ENCODE results near the gene SHLD1. TPM values are rescaled to one million over a fixed set of nuclear protein-coding genes. Genes with fewer than 3 reads are reported as not detected.

The SHLD1 gene
- polyA plus RNA-seq, 1 donor (not counting 4 experiments of a cell fraction or from before 2014, with no cell fraction given): 3.2 TPM

DNA sequence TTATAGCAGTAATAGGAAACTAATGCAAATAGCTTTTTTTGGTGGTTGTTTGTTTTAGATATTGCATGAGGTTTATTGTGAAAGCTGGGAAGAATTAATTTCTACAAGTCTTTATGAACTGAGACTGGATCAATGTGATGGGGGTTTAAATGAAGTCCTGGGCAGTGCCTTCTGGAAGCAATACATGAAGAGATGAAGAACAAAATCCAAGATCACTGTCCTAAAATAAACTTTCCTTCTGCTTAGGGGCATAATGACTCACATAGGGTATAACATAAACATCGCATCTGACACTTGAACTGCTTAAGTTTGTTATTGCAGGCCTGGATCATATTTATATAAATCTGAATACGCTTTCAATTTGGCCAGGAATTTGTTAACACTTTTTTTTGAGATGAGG lies 20.9 kb upstream of the SHLD1 start:
- H3K4me1 ChIP-seq (ENCODE audit: control insufficient read depth, extremely low read depth, insufficient read depth, low read length): no peaks in the 10 kb centered on the region
- no peak for FAIRE-seq
- TF ChIP-seq, protein P1, sequence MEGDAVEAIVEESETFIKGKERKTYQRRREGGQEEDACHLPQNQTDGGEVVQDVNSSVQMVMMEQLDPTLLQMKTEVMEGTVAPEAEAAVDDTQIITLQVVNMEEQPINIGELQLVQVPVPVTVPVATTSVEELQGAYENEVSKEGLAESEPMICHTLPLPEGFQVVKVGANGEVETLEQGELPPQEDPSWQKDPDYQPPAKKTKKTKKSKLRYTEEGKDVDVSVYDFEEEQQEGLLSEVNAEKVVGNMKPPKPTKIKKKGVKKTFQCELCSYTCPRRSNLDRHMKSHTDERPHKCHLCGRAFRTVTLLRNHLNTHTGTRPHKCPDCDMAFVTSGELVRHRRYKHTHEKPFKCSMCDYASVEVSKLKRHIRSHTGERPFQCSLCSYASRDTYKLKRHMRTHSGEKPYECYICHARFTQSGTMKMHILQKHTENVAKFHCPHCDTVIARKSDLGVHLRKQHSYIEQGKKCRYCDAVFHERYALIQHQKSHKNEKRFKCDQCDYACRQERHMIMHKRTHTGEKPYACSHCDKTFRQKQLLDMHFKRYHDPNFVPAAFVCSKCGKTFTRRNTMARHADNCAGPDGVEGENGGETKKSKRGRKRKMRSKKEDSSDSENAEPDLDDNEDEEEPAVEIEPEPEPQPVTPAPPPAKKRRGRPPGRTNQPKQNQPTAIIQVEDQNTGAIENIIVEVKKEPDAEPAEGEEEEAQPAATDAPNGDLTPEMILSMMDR (optimal IDR thresholded peaks at IDR 0.05 in 1 of 3, IDR thresholded peaks at IDR 0.05 in 1 of 3, conservative IDR thresholded peaks at IDR 0.05 in 1 of 3; ENCODE audit: extremely low read depth in 1 of 3, insufficient read depth in 2 of 3, low read length in 3 of 3): no peak
- no peak for TF ChIP-seq EZH2 (IDR thresholded peaks at IDR 0.05; ENCODE audit: low read length)
- no peaks in the 10 kb centered on the region for H4K20me1 ChIP-seq (ENCODE audit: control insufficient read depth, extremely low read depth, insufficient read depth, low read length)
- H3K9me1 ChIP-seq (ENCODE audit: control insufficient read depth, extremely low read depth, insufficient read depth, low read length): no peaks in the 10 kb centered on the region
- no peak overlapping the region for H2AFZ ChIP-seq (ENCODE audit: control insufficient read depth, low read length)
- DNase-seq (ENCODE audit: low read depth, low spot score): no peak
- no peaks in the 10 kb centered on the region for H3K79me2 ChIP-seq (ENCODE audit: control insufficient read depth, insufficient read depth, low read length)
- no peak overlapping the region for H3K4me2 ChIP-seq (ENCODE audit: control insufficient read depth, extremely low read depth, insufficient read depth, low read depth, low read length)
- dilution Hi-C loops (cut with MboI; ENCODE audit: extremely low pct_ligation_motif_present, low sequenced_read_pairs): no loop called here
- no peaks in the 10 kb centered on the region for H3K36me3 ChIP-seq (ENCODE audit: control insufficient read depth in 2 of 2, extremely low read depth in 1 of 2, insufficient read depth in 2 of 2, low read length in 2 of 2)
- no peak overlapping the region for H3K27ac ChIP-seq (ENCODE audit: control insufficient read depth, insufficient read depth, low read length)
- H3K4me3 ChIP-seq (ENCODE audit: control insufficient read depth in 2 of 3, extremely low read depth in 1 of 3, insufficient read depth in 2 of 3, low read depth in 1 of 3, low read length in 3 of 3): no peak overlapping the region
- no peaks in the 10 kb centered on the region for H3K27me3 ChIP-seq (ENCODE audit: control insufficient read depth, extremely low read depth, insufficient read depth, low read length)
- no peak overlapping the region for H3K9ac ChIP-seq (ENCODE audit: control insufficient read depth, extremely low read depth, insufficient read depth, low read length)
- peaks cover 2% of the 10 kb centered on the region for H3K9me3 ChIP-seq (ENCODE audit: control insufficient read depth, low read depth, low read length)

DNA sequence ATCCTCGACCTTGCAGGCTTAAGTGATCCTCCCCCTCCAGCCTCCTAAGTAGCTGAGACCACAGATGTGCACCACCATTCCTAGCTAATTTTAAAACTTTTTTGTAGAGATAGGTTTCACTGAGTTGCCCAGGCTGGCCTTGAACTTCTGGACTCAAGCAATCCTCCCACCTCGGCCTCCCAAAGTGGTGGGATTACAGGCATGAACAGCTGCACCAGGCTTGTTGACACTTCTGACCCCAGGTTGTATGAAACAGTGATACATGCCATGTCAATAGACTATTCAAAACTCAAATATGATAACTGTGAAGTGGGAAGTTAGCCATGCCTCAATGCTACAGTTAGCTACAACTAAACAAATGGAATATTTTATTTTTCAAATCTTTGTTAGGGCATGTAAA lies 20.1 kb upstream of the SHLD1 start:
- Histone ChIP-seq H3K79me2 (ENCODE audit: control insufficient read depth, insufficient read depth, low read length) (no peaks in the 10 kb centered on the region), H3K4me2 (ENCODE audit: control insufficient read depth, extremely low read depth, insufficient read depth, low read depth, low read length) (no peak overlapping the region), H2AFZ (ENCODE audit: control insufficient read depth, low read length) (no peak overlapping the region), H3K9ac (ENCODE audit: control insufficient read depth, extremely low read depth, insufficient read depth, low read length) (no peak overlapping the region), H3K27ac (ENCODE audit: control insufficient read depth, insufficient read depth, low read length) (no peak overlapping the region), H3K9me1 (ENCODE audit: control insufficient read depth, extremely low read depth, insufficient read depth, low read length) (no peaks in the 10 kb centered on the region), H3K36me3 (ENCODE audit: control insufficient read depth in 2 of 2, extremely low read depth in 1 of 2, insufficient read depth in 2 of 2, low read length in 2 of 2) (no peaks in the 10 kb centered on the region), H3K27me3 (ENCODE audit: control insufficient read depth, extremely low read depth, insufficient read depth, low read length) (no peaks in the 10 kb centered on the region), H3K4me1 (ENCODE audit: control insufficient read depth, extremely low read depth, insufficient read depth, low read length) (no peaks in the 10 kb centered on the region), H3K9me3 (ENCODE audit: control insufficient read depth, low read depth, low read length) (peaks cover 2% of the 10 kb centered on the region), H3K4me3 (ENCODE audit: control insufficient read depth in 2 of 3, extremely low read depth in 1 of 3, insufficient read depth in 2 of 3, low read depth in 1 of 3, low read length in 3 of 3) (no peak overlapping the region), H4K20me1 (ENCODE audit: control insufficient read depth, extremely low read depth, insufficient read depth, low read length) (no peaks in the 10 kb centered on the region)
- DNase-seq (ENCODE audit: low read depth, low spot score): no peak
- dilution Hi-C loops (cut with MboI; ENCODE audit: extremely low pct_ligation_motif_present, low sequenced_read_pairs): no loop called here
- TF ChIP-seq EZH2 (IDR thresholded peaks at IDR 0.05; ENCODE audit: low read length): no peak
- TF ChIP-seq, protein P1 (optimal IDR thresholded peaks at IDR 0.05 in 1 of 3, IDR thresholded peaks at IDR 0.05 in 1 of 3, conservative IDR thresholded peaks at IDR 0.05 in 1 of 3; ENCODE audit: extremely low read depth in 1 of 3, insufficient read depth in 2 of 3, low read length in 3 of 3): no peak
- no peak for FAIRE-seq

Measured in keratinocyte (primary cell).